Mesothelial cell of epicardium (in vitro differentiated cells): ENCODE measurements around the gene HDAC4. TPM values are rescaled to one million over a fixed set of nuclear protein-coding genes. Genes with fewer than 3 reads are reported as not detected.
A peak's percentile ranks its signal among the peaks of the same experiment; 100 is the strongest.

ENCODE experiments used
- DNase-seq, 2 experiments: peaks; one replicate each; pipeline ENCODE4 v3.0.0; 2021; ENCODE audit warnings: low spot score in 2 of 2; ENCODE audit not compliant: unreplicated experiment in 2 of 2
- H3K27ac Mint-ChIP-seq: 2 replicates; pipeline ENCODE4 v1.8.0; 2021; ENCODE audit warnings: mixed read lengths
- H3K27me3 Mint-ChIP-seq: 2 replicates; pipeline ENCODE4 v1.8.0; 2021; ENCODE audit warnings: low read depth, mixed read lengths
- H3K36me3 Mint-ChIP-seq: 2 replicates; pipeline ENCODE4 v1.8.0; 2021; ENCODE audit warnings: mixed read lengths
- H3K4me1 Mint-ChIP-seq: 2 replicates; pipeline ENCODE4 v1.8.0; 2021; ENCODE audit warnings: mixed read lengths
- H3K4me3 Mint-ChIP-seq: 2 replicates; pipeline ENCODE4 v1.8.0; 2021; ENCODE audit warnings: mild to moderate bottlenecking, moderate library complexity, mixed read lengths
- H3K9me3 Mint-ChIP-seq: 2 replicates; pipeline ENCODE4 v1.8.0; 2021; ENCODE audit warnings: mixed read lengths
- total RNA-seq: library from RNA; stranded (reverse); gene quantifications from 3 replicates; pipeline ENCODE4 v1.2.1, GENCODE V29; 2021
- TF ChIP-seq, protein P1 (sequence below): fragments of 200-600 bp; sonication (generic); IDR thresholded peaks from one replicate; pipeline ENCODE4 v1.5.0; 2021; ENCODE audit warnings: antibody characterized with exemption; ENCODE audit not compliant: unreplicated experiment

The HDAC4 gene
- total RNA-seq, 1 donor from 2014 or later, result 59.2 TPM

DNA sequence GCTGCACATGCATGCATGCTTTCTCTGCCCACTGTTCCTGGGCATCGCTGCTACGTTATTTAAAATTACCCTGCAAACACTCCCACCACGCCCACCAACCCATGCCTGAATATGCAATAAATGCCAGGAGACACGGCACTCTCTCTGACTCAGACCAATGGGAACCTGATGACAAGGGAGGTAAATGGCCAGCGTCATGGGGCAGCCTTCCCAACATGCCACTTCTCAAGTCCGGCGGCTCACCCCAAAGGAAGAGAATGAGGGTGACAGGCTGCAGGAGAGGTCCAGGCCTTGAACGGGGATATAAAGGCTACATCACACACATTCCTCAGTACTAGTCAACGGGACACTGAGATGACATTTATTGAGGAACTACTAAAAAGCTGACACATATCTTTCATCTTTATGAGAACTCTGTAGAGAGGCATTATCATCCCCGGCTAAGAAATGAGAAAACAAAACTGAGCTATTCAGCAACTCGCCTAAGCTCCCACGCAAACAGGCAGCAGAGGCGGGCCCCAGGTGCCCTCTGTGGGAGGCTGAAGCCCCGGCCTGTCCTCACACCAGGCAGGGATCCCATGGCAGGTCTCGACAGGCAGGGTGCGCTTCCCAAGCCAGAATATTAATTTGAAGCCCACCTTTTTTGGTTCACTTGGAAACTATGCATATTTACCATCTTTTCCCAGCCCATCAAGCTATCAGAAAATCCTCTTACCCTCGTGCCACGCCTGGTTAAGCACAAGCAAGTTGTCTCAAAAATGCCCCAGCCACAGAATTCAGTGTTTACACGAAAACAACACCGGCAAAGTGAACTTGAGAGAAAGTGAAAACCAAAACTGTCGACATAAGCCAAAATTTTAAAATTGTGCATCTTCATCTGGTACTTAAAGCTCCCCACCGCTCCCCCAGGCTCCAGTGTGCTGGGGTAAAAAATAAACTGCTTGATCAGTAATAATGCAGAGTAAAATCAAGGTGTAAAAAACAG is 166.3 kb downstream of the HDAC4 start:
- Mint-ChIP-seq H3K36me3 (no peaks in the 10 kb centered on the region), H3K9me3 (no peaks in the 10 kb centered on the region), H3K4me1 (peaks cover 15% of the 10 kb centered on the region), H3K27me3 (no peaks in the 10 kb centered on the region), H3K4me3 (no peak overlapping the region), H3K27ac (no peak overlapping the region)
- no peak for DNase-seq
- TF ChIP-seq, protein P1, sequence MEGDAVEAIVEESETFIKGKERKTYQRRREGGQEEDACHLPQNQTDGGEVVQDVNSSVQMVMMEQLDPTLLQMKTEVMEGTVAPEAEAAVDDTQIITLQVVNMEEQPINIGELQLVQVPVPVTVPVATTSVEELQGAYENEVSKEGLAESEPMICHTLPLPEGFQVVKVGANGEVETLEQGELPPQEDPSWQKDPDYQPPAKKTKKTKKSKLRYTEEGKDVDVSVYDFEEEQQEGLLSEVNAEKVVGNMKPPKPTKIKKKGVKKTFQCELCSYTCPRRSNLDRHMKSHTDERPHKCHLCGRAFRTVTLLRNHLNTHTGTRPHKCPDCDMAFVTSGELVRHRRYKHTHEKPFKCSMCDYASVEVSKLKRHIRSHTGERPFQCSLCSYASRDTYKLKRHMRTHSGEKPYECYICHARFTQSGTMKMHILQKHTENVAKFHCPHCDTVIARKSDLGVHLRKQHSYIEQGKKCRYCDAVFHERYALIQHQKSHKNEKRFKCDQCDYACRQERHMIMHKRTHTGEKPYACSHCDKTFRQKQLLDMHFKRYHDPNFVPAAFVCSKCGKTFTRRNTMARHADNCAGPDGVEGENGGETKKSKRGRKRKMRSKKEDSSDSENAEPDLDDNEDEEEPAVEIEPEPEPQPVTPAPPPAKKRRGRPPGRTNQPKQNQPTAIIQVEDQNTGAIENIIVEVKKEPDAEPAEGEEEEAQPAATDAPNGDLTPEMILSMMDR, result no peak

DNA sequence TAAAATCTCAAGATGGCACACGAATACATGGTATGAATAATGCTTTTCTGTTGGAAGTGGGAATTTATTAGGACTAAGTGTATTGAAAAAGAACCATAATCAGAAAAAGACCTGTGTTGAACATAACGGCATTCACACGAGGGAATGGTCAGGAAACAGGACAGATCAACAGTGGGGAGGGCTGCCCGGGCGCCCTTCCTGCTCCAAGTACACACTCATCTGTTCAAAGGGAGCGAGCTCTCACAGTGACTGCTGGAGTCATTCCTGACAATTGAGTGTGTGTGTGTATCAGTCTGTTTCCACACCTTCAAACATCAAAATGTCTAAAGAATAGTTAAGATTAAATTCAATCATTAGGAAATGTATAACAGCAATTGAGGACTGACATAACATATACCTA is 167.2 kb downstream of the HDAC4 start:
- Mint-ChIP-seq H3K4me1 (peaks cover 19% of the 10 kb centered on the region), H3K27ac (no peak overlapping the region), H3K27me3 (no peaks in the 10 kb centered on the region), H3K4me3 (no peak overlapping the region), H3K9me3 (no peaks in the 10 kb centered on the region), H3K36me3 (no peaks in the 10 kb centered on the region)
- TF ChIP-seq, protein P1, result no peak
- DNase-seq, result no peak

DNA sequence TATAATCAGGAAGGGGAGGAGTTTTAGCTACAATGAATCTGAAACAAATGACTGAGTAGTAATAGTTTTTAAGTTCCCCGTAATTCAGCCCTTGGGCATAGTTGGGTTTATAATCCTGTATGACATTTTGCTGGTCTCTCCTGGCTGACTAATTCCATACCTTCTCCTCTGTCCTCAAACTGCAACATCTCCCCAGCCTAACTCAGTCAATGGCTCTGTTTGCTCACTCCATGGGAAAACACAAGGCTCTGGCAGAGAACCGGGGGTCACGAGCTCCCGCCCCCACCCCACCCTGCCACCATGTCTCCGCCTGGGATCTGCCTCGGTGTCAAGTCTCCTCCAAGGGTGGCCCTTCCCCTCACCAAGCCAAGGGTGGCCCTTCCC is 168.6 kb downstream of the HDAC4 start:
- Mint-ChIP-seq H3K4me1 (peaks cover 31% of the 10 kb centered on the region), H3K4me3 (no peak overlapping the region), H3K9me3 (no peaks in the 10 kb centered on the region), H3K27me3 (no peaks in the 10 kb centered on the region), H3K36me3 (no peaks in the 10 kb centered on the region), H3K27ac (no peak overlapping the region)
- TF ChIP-seq, protein P1, result no peak
- DNase-seq, result no peak

DNA sequence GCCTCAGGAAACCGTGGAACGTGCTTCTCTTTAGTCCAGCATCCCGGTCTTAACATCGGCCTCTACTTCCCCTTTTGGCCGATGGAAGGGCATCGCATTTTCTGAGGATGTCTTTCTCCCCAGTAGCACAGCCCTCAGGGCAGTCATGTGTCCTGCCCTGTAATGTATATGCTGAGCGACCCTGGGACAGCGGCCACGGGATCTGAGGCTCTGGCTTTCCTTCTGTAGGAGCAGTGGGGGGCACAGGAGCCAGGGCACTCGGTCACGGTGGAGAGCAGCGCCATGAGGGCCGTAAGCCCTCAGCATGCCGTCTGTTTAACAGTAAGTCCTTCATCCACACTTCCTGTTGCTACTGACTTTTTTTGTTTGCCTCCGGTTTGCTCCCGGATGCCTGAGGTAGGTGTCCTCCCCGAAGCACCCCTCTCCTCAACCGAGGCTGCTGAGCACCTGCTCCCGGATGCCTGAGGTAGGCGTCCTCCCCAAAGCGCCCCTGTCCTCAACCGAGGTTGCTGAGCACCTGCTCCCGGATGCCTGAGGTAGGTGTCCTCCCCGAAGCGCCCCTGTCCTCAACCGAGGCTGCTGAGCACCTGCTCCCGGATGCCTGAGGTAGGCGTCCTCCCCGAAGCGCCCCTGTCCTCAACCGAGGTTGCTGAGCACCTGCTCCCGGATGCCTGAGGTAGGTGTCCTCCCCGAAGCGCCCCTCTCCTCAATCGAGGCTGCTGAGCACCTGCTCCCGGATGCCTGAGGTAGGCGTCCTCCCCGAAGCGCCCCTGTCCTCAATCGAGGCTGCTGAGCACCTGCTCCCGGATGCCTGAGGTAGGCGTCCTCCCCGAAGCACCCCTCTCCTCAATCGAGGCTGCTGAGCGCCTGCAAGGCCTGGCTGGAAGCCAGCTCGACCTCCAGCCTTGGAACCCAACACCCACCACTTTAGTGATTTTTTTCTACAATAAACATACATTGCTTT is 169.3 kb downstream of the HDAC4 start:
- Mint-ChIP-seq H3K27me3 (no peaks in the 10 kb centered on the region), H3K27ac (peak overlapping the region; percentile 72), H3K9me3 (no peaks in the 10 kb centered on the region), H3K4me1 (peaks cover 37% of the 10 kb centered on the region), H3K36me3 (no peaks in the 10 kb centered on the region), H3K4me3 (no peak overlapping the region)
- TF ChIP-seq, protein P1, result no peak
- DNase-seq, result no peak

DNA sequence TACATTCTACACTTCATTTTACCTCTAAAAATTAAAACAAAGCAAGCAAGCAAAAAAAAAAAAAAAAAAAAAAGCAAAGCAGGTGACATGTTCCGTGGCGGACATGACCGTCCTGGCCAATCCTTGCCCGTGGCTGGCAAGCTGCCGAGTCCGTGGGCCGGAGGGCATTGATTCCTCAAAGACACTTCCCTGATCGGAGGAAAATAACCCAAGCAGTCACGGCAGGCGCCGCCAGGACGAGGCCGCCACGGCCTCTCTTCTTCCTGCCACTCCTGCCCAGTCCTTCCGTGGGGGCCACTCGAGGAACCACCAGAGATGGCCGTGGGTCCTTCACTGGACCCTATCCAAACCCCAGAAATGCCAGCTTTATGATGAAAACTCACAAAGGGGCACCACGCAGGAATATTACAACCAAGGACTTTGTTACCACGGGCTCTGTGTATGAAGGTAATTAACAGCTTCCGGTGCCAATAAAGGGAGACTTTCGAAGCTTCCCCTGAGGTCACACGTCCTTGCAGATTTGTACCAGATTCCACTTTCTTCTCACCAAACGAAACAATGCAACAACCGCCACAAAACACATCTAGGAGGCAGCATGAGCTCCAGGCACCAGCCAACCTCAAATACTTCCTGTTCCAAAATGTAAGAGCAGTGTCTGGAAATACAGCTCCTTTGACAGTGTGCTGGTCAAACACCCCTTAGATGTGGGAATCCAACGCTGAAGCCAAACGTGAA is 170.3 kb downstream of the HDAC4 start:
- TF ChIP-seq, protein P1, result no peak
- peak in 1 of 2 experiments; percentile 17 for DNase-seq
- peak overlapping the region; percentile 97 for H3K27ac Mint-ChIP-seq
- no peaks in the 10 kb centered on the region for H3K9me3 Mint-ChIP-seq
- no peaks in the 10 kb centered on the region for H3K36me3 Mint-ChIP-seq
- H3K4me1 Mint-ChIP-seq, result peaks cover 47% of the 10 kb centered on the region
- no peaks in the 10 kb centered on the region for H3K27me3 Mint-ChIP-seq
- H3K4me3 Mint-ChIP-seq, result no peak overlapping the region
